IMR-90 (cell line): ENCODE measurements around the gene ZC3H8. TPM values are rescaled to one million over a fixed set of nuclear protein-coding genes. Genes with fewer than 3 reads are reported as not detected.

ENCODE experiments used
- ATAC-seq: fragments of 200-7000 bp; cut with Tn5 transposase; 2 replicates; pipeline ENCODE4 v1.9.1; 2020; ENCODE audit warnings: low read depth, mild to moderate bottlenecking, moderate library complexity
- BruUV-seq: library from RNA; stranded (reverse); fragments of 400-500 nt; replicated peaks from 2 replicates; lab custom pipeline; 2021; lab: Mats Ljungman, UMichigan
- CTCF ChIA-PET: fragments of 300-600 bp; formaldehyde crosslinking; extraction: SDS; loops from one replicate; lab custom pipeline; 2021; ENCODE audit warnings: antibody characterized with exemption; lab: Yijun Ruan, JAX
- POLR2A ChIA-PET: fragments of 300-600 bp; sonication (Branson Sonifier 250); formaldehyde crosslinking; loops from one replicate; lab custom pipeline; 2022; ENCODE audit warnings: antibody characterized with exemption; ENCODE audit not compliant: unreplicated experiment; lab: Charles Lee
- DNase-seq: peaks from one replicate; pipeline ENCODE4 v3.0.0; 2013
- H2AFZ ChIP-seq: replicated peaks from 2 replicates; pipeline ENCODE3; 2013; ENCODE audit warnings: low read length, mild to moderate bottlenecking; ENCODE audit not compliant: poor library complexity
- H2AK5ac ChIP-seq: 2 replicates; pipeline ENCODE4 v1.6.1; 2013; ENCODE audit warnings: low read depth, low read length, inconsistent platforms
- H2AK9ac ChIP-seq: replicated peaks from 2 replicates; pipeline ENCODE3; 2013; ENCODE audit warnings: mild to moderate bottlenecking, low read depth, low read length, moderate library complexity; ENCODE audit not compliant: poor library complexity
- H2BK120ac ChIP-seq: 2 replicates; pipeline ENCODE4 v1.6.1; 2013; ENCODE audit warnings: low read depth, low read length, inconsistent platforms
- H2BK15ac ChIP-seq: 3 replicates; pipeline ENCODE4 v1.6.1; 2013; ENCODE audit warnings: low read depth, low read length, inconsistent platforms
- H2BK20ac ChIP-seq: 2 replicates; pipeline ENCODE4 v1.6.1; 2013; ENCODE audit warnings: low read depth, mild to moderate bottlenecking, inconsistent platforms, low read length, moderate library complexity
- H2BK5ac ChIP-seq: 2 replicates; pipeline ENCODE4 v1.6.1; 2013; ENCODE audit warnings: mild to moderate bottlenecking, low read depth, low read length, inconsistent platforms; ENCODE audit not compliant: poor library complexity, severe bottlenecking
- H3K14ac ChIP-seq: replicated peaks from 2 replicates; pipeline ENCODE4 v1.6.1; 2013; ENCODE audit warnings: low read depth, low read length, inconsistent platforms
- H3K18ac ChIP-seq: 2 replicates; pipeline ENCODE4 v1.6.1; 2013; ENCODE audit warnings: low read depth, low read length, control low read depth
- H3K23ac ChIP-seq: 2 replicates; pipeline ENCODE4 v1.6.1; 2013; ENCODE audit warnings: low read depth, low read length, inconsistent platforms
- H3K27ac ChIP-seq: 2 replicates; pipeline ENCODE4 v1.5.1; 2013; ENCODE audit warnings: mild to moderate bottlenecking, control low read depth, low read length; ENCODE audit not compliant: insufficient read depth
- H3K27me3 ChIP-seq: 2 replicates; pipeline ENCODE4 v1.6.1; 2013; ENCODE audit warnings: low read length; ENCODE audit not compliant: control insufficient read depth, insufficient read depth
- H3K36me3 ChIP-seq: 2 replicates; pipeline ENCODE4 v1.6.1; 2013; ENCODE audit warnings: low read length, mixed read lengths; ENCODE audit not compliant: control insufficient read depth, insufficient read depth
- H3K4ac ChIP-seq: 2 replicates; pipeline ENCODE4 v1.6.1; 2013; ENCODE audit warnings: low read depth, low read length, inconsistent platforms
- H3K4me1 ChIP-seq: 2 replicates; pipeline ENCODE4 v1.6.1; 2013; ENCODE audit warnings: low read length, mixed read lengths; ENCODE audit not compliant: control insufficient read depth, insufficient read depth
- H3K4me2 ChIP-seq: 2 replicates; pipeline ENCODE4 v1.6.1; 2013; ENCODE audit warnings: low read depth, mild to moderate bottlenecking, control low read depth, low read length, moderate library complexity
- H3K4me3 ChIP-seq: 2 replicates; pipeline ENCODE4 v1.5.1; 2013; ENCODE audit warnings: low read depth, mild to moderate bottlenecking, control low read depth, low read length, moderate library complexity; ENCODE audit not compliant: insufficient read depth
- H3K56ac ChIP-seq: 2 replicates; pipeline ENCODE4 v1.6.1; 2013; ENCODE audit warnings: low read length, inconsistent platforms; ENCODE audit not compliant: insufficient read depth; ENCODE audit errors: extremely low read depth
- H3K79me1 ChIP-seq, 2 experiments: 2 replicates each; pipeline ENCODE4 v1.6.1; 2013; ENCODE audit warnings: low read length in 2 of 2, inconsistent platforms in 1 of 2, low read depth in 1 of 2
- H3K9ac ChIP-seq: 2 replicates; pipeline ENCODE4 v1.6.1; 2013; ENCODE audit warnings: low read depth, low read length, control low read depth
- H3K9me1 ChIP-seq: 2 replicates; pipeline ENCODE4 v1.6.1; 2013; ENCODE audit warnings: low read length, inconsistent platforms; ENCODE audit not compliant: insufficient read depth
- H3K9me3 ChIP-seq: 2 replicates; pipeline ENCODE4 v1.6.1; 2013; ENCODE audit warnings: low read length; ENCODE audit not compliant: control insufficient read depth, insufficient read depth
- H4K20me1 ChIP-seq: 2 replicates; pipeline ENCODE4 v1.6.1; 2013; ENCODE audit warnings: low read length, inconsistent platforms; ENCODE audit not compliant: insufficient read depth
- H4K5ac ChIP-seq: 2 replicates; pipeline ENCODE4 v1.6.1; 2013; ENCODE audit warnings: mild to moderate bottlenecking, low read depth, low read length, control low read depth
- H4K8ac ChIP-seq, 2 experiments: 2 replicates each; pipeline ENCODE4 v1.6.1; 2013; ENCODE audit warnings: low read depth in 2 of 2, low read length in 2 of 2, control low read depth in 1 of 2, inconsistent platforms in 1 of 2
- H4K91ac ChIP-seq: 2 replicates; pipeline ENCODE4 v1.6.1; 2013; ENCODE audit warnings: low read depth, low read length, inconsistent platforms; ENCODE audit not compliant: insufficient read depth
- BHLHE40 ChIP-seq: fragments of 150-350 bp; IDR thresholded peaks from 2 replicates; pipeline ENCODE4 v1.6.1; 2016; ENCODE audit warnings: mild to moderate bottlenecking, low read depth, low read length
- CEBPB ChIP-seq: IDR thresholded peaks from 2 replicates; pipeline ENCODE4 v1.6.1; 2012; ENCODE audit warnings: low read depth, low read length, improper control_type of control experiment
- ELK1 ChIP-seq: fragments of 150-350 bp; IDR thresholded peaks from 2 replicates; pipeline ENCODE4 v1.6.1; 2016; ENCODE audit warnings: low read depth, mild to moderate bottlenecking, low read length, moderate library complexity, borderline replicate concordance
- MAFK ChIP-seq: IDR thresholded peaks from 2 replicates; pipeline ENCODE4 v1.6.1; 2012; ENCODE audit warnings: low read depth, low read length, improper control_type of control experiment
- MXI1 ChIP-seq: IDR thresholded peaks from 2 replicates; pipeline ENCODE4 v1.6.1; 2012; ENCODE audit warnings: low read depth, mild to moderate bottlenecking, low read length, moderate library complexity, borderline replicate concordance
- NFE2L2 ChIP-seq: fragments of 150-350 bp; IDR thresholded peaks from 2 replicates; pipeline ENCODE4 v1.6.1; 2016; ENCODE audit warnings: low read depth, mild to moderate bottlenecking, low read length
- POLR2A ChIP-seq: IDR thresholded peaks from 2 replicates; pipeline ENCODE4 v1.6.1; 2012; ENCODE audit warnings: mild to moderate bottlenecking, low read depth, low read length
- WGBS, 2 experiments: methylation state at CpG; one replicate each; pipeline versions ENCODE4 v1.1.5 to v1.1.7; 2013; ENCODE audit warnings: missing lambda C conversion rate in 2 of 2; ENCODE audit not compliant: insufficient read length in 1 of 2; ENCODE audit errors: extremely low coverage in 2 of 2; 5-methylcytosine and 5-hydroxymethylcytosine counted together
- dilution Hi-C: fragments of 300-500 bp; cut with HindIII; formaldehyde crosslinking; loops from one replicate; pipeline ENCODE4 v1.14.3; 2018; ENCODE audit warnings: low sequenced_read_pairs; ENCODE audit not compliant: unreplicated experiment
- in situ Hi-C: fragments of 300-500 bp; cut with MboI; formaldehyde crosslinking; loops from 3 replicates; pipeline ENCODE4 v1.14.3; 2019; ENCODE audit warnings: low sequenced_read_pairs, inconsistent platforms, mixed read lengths
- intact Hi-C: fragments of 100-400 bp; cut with micrococcal nuclease; formaldehyde crosslinking; loops from 2 replicates; pipeline ENCODE4 v1.10.0; 2022
- polyA plus RNA-seq, 3 experiments: library from polyadenylated mRNA; depleted of rRNA; stranded (reverse); fragments of >200 nt; gene quantifications; 2 replicates each; pipeline ENCODE4 v1.2.3, GENCODE V29; 2012; ENCODE audit warnings: low replicate concordance in 1 of 3
- total RNA-seq: library from RNA; depleted of rRNA; stranded (reverse); fragments of >200 nt; gene quantifications from 2 replicates; pipeline ENCODE4 v1.2.3, GENCODE V29; 2012

Gene ZC3H8
- total and polyA plus RNA-seq, 2 of the 4 experiments (the other 2 are of a cell fraction) = 0.18 to 1.6 TPM

- no CpG with 5 or more reads among the region's 5 CpGs for WGBS, 2 experiments
- Histone ChIP-seq H3K4ac (no peak overlapping the region), H2AK9ac (no peak overlapping the region), H3K4me3 (no peak overlapping the region), H4K5ac (no peak overlapping the region), H2BK20ac (no peak overlapping the region), H3K79me1 (no peaks in the 10 kb centered on the region; a peak in 1 of 4 replicates), H2AK5ac (no peak overlapping the region), H3K4me1 (no peaks in the 10 kb centered on the region), H3K56ac (no peak overlapping the region), H3K9me3 (no peaks in the 10 kb centered on the region), H3K27ac (no peak overlapping the region), H3K27me3 (no peaks in the 10 kb centered on the region), H4K20me1 (no peaks in the 10 kb centered on the region), H2BK120ac (no peak overlapping the region), H4K91ac (no peak overlapping the region), H3K9ac (no peak overlapping the region), H3K36me3 (no peaks in the 10 kb centered on the region), H2AFZ (no peak overlapping the region), H2BK5ac (no peak overlapping the region), H3K4me2 (no peak overlapping the region), H3K18ac (no peak overlapping the region), H3K9me1 (no peaks in the 10 kb centered on the region), H2BK15ac (no peak overlapping the region), H4K8ac (no peak overlapping the region), H3K14ac (no peak overlapping the region), H3K23ac (no peak overlapping the region)
- dilution Hi-C loops (no loop called here), in situ Hi-C loops (no loop called here), intact Hi-C loops (no loop called here)
- TF ChIP-seq ELK1 (no peak), BHLHE40 (no peak), POLR2A (no peak), CEBPB (no peak), MAFK (no peak), MXI1 (no peak), NFE2L2 (no peak)
- CTCF ChIA-PET = interaction anchor here (1.0 kb wide), 1 partner anchor 36 kb away, joined by 3 read pairs; no protein-coding TSS in a partner anchor
- ATAC-seq (no peak), DNase-seq (no peak)
- no TSS peak for BruUV-seq
- POLR2A ChIA-PET = interaction anchor here (0.6 kb wide), 1 partner anchor 368 kb away, joined by 3 read pairs; no protein-coding TSS in a partner anchor
These were observed 40.7 kb upstream of the ZC3H8 start for GRCh38 chr2:112295407-112296078.
